HG03521 (cell line): Measurements from ENCODE around the gene SDS.

Experiments
- ATAC-seq: cut with Tn5 transposase; IDR thresholded peaks from one replicate; pipeline ENCODE4 v1.9.1; 2021; ENCODE audit warnings: mild to moderate bottlenecking, moderate library complexity; ENCODE audit not compliant: unreplicated experiment

SDS gene, protein sequence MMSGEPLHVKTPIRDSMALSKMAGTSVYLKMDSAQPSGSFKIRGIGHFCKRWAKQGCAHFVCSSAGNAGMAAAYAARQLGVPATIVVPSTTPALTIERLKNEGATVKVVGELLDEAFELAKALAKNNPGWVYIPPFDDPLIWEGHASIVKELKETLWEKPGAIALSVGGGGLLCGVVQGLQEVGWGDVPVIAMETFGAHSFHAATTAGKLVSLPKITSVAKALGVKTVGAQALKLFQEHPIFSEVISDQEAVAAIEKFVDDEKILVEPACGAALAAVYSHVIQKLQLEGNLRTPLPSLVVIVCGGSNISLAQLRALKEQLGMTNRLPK

DNA sequence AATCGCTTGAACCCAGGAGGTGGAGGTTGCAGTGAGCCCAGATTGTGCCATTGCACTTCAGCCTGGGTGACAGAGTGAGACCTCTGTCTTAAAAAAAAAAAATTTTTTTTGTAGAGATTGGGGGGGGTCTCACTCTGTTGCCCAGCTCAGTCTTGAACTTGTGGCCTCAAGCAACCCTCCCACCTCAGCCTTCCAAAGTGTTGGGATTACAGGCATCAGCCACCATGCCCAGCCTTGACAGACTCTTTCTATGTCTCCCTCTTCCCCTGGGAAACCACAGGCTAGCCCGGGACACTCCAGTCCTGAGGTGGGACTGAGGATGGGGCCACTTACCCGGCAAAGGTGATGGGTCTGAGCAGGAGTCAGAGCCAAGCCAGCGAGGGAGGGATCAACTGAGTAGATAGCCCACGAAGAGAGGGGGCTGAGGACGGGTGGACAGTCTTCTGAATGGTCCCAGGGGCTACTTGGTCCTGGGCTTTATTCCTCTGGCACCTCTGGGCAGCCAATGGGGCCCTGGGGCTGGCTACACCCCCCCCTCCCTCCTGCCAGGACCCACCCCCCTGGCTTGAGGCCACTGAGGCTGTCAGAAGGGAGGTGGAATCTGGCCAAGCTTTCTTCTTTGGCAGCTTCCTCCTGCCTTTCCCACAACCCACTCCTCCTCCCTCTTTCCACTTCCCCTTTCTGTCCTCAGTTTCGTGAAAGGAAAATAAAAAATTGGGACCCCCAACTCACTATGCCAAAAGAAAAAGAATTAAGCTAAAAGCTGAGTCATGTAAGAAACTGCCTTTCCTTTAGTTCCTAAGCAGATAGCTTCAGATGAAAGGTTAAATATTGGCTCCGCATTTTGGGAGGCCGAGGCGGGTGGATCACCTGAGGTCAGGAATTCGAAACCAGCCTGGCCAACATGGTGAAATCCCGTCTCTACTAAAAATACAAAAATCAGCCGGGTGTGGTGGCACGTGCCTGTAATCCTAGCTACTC lies at the start of gene SDS:
TSS of gene SDS (minus strand) at position 453 of the 981 bp plus-strand sequence. CDS start 4,179 bp downstream, outside the sequence.
- ATAC-seq, result no peak

DNA sequence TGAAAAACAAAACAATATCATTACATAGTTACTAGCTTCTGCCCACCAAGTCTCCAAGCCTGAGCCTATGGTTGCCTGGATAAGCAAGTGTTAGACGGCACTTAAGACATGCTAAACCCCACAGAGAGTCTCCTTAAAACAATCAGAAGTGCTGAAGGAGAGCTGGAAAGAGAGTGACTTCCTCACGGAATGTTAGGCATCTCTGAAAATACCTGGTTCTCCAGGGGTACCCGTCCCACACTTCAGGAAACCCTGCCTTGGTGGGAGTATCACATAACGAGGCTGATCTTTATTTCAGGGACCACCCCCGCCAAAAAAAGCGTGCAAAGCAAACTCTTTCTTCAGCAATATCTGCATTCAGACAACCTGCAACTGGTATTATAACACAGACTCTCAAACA lies 49.6 kb upstream of the SDS start:
- ATAC-seq, result no peak

DNA sequence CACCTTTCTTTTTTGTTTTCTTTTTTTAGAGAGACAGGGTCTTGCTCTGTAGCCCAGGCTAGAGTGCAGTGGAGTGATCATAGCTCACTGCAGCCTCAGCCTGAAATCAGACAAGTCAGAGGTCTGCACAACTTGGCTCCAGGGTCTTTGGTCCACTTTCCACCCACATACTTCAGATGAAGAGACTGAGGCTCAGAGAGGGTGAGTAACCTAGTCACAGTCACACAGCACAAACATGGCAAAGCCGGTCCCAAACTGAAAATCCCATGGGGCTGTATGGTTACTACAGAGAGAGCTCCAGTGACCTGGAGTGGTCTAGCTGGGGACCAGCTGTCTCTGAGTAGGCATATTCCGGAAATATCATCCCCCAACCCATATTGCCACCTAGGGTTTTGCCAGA lies 48.8 kb upstream of the SDS start:
- no peak for ATAC-seq

DNA sequence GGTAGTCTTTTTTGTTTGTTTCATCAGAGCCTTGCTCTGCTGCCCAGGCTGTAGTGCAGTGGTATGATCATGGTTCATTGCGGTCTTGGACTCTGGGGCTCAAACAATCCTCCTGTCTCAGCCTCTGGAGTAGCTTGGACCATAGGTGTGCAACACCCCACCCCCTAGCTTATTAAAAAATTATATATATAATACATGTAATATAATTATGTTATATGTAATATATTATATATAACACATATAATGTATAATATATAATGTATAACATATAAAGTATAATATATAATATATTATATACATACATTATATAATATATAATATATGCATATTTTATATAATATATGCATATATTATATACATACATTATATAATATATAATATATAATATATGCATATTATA lies 46.2 kb upstream of the SDS start:
- ATAC-seq, result no peak

DNA sequence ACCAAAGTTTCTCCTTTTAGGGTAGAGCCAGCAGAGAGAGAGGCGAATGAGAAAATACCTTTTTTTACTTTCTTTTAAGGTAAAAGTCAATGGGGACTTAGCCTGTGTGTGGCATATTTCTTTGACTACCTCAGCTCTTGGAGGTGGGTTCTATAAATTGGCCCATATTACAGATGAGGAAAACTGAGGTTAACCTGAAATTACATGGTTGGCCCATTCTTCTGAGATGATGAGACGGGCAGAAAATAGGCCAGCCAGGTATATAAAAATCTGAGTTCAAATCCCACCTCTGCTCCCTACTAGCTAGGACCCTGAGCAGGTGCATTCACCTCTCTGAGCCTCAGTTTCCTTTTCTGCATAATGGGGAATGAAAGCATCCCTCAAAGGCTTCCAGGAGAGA lies 45.6 kb upstream of the SDS start:
- no peak for ATAC-seq

DNA sequence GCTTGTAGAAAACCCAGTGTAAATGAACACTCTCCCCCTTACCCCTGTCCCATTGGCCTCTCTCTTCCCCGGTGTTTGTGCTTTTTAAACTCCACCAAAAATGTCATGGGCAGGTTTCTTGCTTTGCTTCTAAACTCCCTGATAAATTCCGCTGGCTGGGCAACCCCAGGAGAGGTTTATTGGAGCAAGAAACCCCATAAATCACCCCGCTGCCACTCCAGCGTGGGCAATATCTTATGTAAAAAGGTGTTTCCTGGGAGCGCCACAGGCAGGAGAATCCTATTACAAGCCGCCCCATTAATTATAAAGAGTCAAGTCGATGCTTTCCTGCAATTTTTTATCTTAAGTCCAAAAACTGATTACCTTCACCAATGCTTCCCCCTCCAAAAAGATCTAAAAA lies 45.2 kb upstream of the SDS start:
- ATAC-seq, result no peak

DNA sequence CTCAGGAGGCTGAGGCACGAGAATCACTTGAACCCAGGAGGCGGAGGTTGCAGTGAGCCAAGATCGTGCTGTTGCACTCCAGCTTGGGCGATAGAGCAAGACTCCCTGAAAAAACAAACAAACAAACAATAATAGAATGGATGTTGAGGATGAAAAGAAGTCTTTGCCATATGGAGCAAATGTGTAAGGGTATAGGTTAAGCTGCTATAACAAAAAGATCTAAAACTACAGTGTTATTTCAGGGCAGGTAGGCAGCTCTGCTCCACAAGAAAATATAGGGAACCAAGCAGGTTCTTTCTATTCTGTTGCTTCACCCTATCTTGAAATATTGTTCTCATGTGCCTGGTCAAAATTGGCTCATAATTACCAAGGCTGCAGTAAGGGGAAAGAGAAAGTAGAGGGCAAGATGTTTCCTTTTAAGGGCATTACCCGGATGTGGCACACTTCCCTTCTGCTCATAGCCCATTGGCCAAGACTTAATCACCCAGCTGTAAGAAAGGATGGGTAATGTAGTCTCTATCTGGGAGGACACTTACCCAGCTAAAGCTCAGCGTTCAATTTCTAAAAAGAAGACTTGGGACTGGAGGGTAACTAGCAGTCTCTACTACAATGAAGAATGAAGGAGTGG lies 42.0 kb upstream of the SDS start:
- ATAC-seq, result no peak

DNA sequence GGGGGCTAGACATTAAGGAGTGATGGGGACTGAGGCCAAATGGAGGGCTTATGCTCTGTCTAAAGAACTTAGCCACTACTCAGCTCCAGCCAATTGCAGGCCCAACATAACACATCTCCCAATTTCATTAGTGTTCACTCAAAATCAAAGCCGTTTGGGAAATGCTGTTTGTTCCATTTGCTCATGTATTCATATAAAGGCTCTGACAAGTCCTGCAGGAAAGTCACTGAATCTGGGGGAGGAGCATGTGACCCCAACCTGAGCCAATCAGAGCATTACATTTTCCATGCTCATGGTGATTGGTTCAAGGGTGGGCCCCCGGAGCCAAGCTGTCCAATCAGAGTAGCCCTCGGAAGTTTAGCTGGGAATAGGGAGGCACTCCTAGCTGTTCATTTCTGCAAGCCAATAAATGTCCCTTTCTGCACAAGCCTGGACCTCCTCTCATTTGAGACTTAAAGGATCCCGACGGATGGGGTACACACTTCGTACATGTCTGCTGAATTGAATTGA lies 39.4 kb upstream of the SDS start:
- ATAC-seq, result no peak

DNA sequence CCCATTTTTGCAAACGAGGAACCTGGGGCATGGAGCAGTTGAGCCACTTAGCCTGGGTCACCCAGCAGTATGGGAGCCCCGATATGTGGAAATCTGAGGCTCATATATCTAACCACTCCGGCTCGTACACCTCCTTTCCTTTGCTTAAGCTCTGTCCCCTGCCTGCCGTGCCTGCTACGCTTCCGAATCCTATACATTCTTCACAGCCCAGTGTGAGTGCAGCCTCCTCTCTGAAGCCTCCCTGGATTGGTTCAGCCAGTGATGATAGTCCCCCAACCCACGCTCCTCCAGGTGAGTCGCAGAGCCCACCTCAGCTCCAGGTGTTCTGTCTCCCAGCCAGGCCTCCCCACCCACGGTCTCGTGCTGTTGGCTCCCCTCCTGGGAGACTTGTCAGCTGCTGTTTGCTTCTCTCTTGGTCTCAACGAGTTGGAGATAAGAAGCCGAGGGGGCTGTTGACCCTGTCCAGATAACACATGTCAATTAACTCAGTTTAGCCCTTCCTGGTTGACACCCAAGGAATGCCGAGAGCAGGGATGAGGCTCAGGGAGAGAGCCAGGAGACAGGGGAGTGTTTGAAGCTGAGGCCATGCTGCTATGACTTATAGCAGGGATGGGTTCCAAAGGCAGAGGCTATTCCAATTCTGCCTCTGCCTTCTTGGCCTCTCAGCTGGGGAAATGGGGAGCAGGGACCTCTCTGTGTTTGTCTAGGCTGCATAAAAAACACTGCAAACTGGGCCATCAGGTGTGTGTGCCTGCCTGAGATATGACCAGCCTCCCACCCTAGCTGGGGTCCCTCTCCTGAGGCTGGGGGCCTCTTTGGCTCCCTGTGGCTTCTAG lies 37.5 kb upstream of the SDS start:
- ATAC-seq, result no peak

DNA sequence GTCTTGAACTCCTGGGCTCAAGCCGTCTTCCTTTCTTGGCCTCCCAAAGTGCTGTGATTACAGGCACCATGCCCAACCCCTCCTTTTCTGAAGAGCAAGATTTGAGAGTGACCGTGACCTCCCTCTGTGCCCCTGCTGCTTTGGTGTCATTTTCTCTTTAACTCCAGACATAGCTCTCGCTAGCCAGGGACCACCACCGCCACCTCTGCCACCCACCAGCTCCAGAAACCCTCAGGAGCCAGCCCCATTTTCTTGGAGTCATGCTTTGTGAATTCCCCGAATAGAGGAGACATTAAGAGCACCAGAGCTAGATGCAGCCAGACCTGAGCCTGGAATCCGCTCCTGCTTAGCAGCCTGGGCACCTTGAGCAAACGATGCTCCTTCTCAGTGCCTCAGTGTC lies 36.6 kb upstream of the SDS start:
- ATAC-seq, result no peak

DNA sequence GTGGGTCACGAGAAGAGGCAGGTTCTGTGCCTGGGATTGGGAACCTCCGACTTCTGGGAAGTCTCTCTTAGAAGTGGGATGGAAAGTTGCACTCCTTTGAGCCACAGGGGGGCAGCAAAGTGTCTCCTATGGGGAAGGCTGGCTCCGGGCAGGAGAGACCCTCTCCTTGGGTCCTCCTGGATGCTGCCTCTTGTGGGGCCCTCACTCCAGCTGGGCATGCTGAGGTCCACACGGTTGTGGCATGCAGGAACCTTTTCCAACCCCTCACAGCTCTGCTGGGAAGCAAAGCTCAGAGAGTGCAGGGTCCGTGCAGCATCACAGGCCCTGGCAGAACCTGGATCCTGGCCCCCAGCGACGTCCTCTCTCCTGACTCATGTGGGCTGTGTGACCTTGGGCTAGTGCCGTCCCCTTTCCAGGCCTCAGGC lies 35.9 kb upstream of the SDS start:
- ATAC-seq, result no peak

DNA sequence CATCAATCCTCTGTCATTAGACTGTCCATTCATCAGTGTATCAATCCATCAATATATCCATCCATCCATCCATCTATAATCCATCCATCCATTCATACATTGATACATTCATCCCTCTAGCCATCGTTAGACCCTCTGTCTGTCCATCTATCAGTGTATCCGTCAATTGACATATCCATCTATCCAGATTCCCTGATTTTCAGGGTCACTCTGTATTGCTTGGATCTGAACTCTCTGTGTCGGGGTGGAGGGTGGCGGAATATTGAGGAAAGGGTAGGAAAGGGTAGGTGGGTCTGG lies 35.6 kb upstream of the SDS start:
- ATAC-seq, result no peak

DNA sequence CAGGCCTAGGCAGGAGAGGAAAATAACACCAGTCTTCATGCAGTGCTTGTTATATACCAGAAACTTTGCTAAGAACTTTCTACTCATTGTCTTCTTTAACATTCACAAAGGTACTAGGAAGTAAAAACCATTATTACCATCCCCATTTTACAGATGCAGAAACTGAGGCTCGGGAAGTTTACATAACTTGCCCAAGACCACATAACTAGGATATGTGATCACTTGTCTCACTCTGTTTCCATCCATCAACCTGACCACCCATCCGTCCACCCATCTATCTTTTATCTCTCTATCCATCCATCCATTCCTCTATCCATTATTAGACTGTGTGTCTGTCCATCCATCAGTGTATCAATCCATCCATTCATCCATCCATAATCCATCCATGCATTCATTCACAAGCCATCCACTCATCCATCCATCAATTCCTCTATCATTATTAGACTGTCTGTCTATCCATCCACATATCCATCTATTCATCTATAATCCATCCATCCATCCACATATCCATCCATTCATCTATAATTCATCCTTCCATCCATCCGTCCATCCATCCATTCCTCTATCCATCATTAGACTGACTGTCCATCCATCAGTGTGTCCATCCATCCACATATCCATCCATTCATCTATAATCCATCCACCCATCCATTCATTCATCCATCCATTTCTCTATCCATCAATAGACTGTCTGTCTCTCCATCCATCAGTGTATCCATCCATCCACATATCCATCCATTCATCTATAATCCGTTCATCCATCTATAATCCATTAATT lies 35.0 kb upstream of the SDS start:
- no peak for ATAC-seq

DNA sequence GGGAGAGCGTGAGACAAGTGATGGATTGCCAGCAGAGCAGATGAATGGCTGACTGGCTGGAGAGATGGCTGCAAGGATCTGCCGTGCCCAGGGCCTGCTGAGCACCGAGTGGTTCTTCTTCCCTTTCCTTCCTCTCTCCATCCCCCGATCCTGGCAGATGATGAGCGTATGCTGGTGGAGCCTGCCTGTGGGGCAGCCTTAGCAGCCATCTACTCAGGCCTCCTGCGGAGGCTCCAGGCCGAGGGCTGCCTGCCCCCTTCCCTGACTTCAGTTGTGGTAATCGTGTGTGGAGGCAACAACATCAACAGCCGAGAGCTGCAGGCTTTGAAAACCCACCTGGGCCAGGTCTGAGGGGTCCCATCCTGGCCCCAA lies 34.0 kb upstream of the SDS start:
- ATAC-seq, result no peak

DNA sequence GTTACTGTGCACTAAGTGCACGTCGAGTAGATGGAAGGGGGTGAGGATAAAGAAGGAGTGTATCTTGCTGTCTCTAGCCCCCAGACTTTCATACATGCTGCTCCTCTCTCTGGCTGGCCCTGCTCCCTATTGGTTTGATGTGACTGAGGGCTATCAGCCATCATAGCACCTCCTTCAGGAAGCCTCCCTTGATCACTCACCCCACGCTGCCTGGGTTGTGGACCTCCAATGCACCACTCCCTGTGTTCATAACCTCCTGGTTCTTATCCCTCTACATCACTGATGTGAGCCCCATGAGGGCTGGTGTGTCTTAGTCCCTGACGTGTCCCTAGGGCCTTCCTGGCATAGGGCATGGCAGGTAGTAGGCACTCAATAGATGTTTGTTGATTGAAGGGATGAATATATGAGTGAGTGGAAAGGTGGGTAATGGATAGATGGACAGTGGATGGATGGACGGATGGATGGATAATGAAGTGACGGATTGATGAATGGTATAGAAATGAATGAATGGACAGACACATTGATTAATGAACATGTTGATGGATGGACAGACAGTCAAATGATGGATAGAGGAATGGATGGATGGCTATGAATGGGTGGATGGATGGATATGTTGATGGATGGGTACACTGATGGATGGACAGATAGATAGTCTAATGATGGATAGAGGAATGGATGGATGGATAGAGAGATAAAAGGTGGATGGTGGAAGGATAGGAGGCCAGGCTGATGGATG lies 33.5 kb upstream of the SDS start:
- ATAC-seq, result no peak

DNA sequence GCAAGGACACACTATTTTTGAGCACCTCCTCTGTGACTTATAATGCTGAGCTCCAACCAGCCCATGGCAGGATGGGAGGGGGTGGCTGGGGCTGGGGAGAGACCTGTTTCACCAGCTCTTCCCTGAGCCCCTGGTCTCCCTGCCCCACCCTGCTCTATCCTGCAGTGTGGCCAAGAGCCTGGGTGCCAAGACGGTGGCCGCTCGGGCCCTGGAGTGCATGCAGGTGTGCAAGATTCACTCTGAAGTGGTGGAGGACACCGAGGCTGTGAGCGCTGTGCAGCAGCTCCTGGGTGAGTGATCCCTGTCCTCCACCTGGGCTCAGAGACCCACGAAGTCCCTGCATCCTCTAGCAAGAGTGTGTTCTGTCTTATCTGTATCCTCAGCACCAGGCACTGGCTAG lies 32.9 kb upstream of the SDS start:
- ATAC-seq, result no peak

DNA sequence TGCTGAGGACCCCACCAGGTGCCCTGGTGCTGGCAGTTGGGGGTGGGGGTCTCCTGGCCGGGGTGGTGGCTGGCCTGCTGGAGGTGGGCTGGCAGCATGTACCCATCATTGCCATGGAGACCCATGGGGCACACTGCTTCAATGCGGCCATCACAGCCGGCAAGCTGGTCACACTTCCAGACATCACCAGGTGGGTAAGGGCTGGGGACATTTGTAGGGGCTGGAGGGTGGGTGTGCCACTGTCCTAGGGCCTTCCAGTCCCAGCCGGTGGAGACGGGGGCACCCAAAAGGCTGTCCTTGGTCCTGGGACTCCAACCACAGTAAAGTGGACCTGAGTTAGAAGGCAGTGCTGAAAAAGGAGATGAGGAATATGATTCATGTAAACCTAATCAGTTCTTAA lies 31.7 kb upstream of the SDS start:
- no peak for ATAC-seq

DNA sequence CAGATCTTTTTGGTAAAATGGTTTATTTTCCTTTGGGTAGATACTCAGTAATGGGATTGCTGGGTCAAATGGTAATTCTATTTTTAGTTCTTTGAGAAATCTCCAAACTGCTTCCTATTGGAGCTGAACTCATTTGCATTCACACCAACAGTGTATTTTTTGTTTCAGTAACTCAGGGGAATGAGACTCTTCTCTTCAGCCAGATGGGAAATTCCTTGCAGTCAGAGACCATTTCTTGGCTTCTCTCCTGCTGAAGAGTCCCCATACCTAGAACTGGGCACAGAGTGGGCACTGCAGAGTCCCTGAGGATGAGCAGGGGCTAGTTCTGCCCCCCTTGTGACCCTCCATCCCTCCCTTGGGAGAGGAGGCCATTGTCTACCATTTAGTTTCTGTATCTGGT lies 29.3 kb upstream of the SDS start:
- no peak for ATAC-seq

DNA sequence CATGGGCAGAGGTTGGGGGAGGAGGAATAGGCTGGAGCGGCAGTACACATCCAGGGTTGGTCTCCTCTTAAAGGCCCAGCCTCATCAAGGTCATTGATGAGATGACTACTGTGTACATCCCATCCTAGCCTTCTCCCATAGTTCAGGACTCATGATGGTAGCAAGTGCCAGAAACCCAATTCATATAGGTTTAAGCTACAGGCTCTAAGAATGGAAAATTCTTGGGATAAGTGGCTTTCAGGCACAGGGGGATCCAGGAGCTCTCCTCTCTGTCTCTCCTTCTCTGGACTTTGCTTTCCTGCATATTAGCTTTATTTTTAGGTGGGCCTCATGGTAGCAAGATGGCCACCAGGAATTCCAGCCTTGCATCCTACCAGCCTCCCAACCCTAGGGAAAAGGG lies 24.8 kb upstream of the SDS start:
- no peak for ATAC-seq
